Effector memory CD4-positive, alpha-beta T cell (primary cell): ENCODE data around the gene CA6.
"Not testable (repeated sequence)": the region's sequence is repeated elsewhere in the genome, so short reads cannot be mapped to it uniquely, and the experiment has no call there.

Experiments
- DNase-seq, 3 donors: peaks; one replicate each; pipeline ENCODE4 v3.0.0-alpha.2; 2020
- H3K27ac ChIP-seq: 2 replicates; pipeline ENCODE4 v1.7.0; 2013; ENCODE audit warnings: mild to moderate bottlenecking, low read length, moderate library complexity; ENCODE audit not compliant: insufficient read depth, poor library complexity, severe bottlenecking
- H3K27me3 ChIP-seq: replicated peaks from 2 replicates; pipeline ENCODE4 v1.7.0; 2013; ENCODE audit warnings: mild to moderate bottlenecking, low read length; ENCODE audit not compliant: insufficient read depth, control insufficient read depth, poor library complexity, severe bottlenecking
- H3K36me3 ChIP-seq: 2 replicates; pipeline ENCODE4 v1.7.0; 2013; ENCODE audit warnings: mild to moderate bottlenecking, low read length, moderate library complexity; ENCODE audit not compliant: control insufficient read depth, insufficient read depth
- H3K4me1 ChIP-seq: 2 replicates; pipeline ENCODE4 v1.7.0; 2013; ENCODE audit warnings: low read length, mild to moderate bottlenecking; ENCODE audit not compliant: control insufficient read depth, insufficient read depth, poor library complexity, severe bottlenecking
- H3K4me3 ChIP-seq: 2 replicates; pipeline ENCODE4 v1.7.0; 2013; ENCODE audit warnings: low read length, low read depth, mild to moderate bottlenecking; ENCODE audit not compliant: insufficient read depth, poor library complexity, severe bottlenecking
- H3K9me3 ChIP-seq: 2 replicates; pipeline ENCODE4 v1.7.0; 2013; ENCODE audit warnings: mild to moderate bottlenecking, low read length, moderate library complexity; ENCODE audit not compliant: control insufficient read depth

CA6 gene

DNA sequence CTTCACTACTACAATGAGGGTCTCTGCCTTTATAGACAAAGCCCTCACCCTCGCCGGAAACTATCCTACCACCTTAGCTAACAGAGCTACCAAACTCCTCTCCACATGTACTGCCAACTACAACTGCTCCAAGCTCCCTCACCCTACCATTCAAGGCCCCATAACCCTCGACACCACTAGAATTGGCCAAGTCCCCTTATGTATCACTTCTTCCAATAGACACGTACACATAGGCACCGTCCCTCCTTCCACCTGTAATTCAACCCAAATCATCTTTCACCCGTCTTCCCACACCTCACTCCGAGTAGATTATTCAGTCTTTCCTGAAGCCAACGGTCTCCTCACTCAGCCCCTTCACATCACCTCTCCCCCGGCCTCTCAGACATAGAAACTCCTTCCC is 19.7 kb upstream of the CA6 start:
- DNase-seq = no peak
- Histone ChIP-seq H3K4me1 (peaks cover 8% of the 10 kb centered on the region), H3K9me3 (no peaks in the 10 kb centered on the region), H3K27ac (no peak overlapping the region), H3K27me3 (no peaks in the 10 kb centered on the region), H3K36me3 (no peaks in the 10 kb centered on the region), H3K4me3 (no peak overlapping the region)

DNA sequence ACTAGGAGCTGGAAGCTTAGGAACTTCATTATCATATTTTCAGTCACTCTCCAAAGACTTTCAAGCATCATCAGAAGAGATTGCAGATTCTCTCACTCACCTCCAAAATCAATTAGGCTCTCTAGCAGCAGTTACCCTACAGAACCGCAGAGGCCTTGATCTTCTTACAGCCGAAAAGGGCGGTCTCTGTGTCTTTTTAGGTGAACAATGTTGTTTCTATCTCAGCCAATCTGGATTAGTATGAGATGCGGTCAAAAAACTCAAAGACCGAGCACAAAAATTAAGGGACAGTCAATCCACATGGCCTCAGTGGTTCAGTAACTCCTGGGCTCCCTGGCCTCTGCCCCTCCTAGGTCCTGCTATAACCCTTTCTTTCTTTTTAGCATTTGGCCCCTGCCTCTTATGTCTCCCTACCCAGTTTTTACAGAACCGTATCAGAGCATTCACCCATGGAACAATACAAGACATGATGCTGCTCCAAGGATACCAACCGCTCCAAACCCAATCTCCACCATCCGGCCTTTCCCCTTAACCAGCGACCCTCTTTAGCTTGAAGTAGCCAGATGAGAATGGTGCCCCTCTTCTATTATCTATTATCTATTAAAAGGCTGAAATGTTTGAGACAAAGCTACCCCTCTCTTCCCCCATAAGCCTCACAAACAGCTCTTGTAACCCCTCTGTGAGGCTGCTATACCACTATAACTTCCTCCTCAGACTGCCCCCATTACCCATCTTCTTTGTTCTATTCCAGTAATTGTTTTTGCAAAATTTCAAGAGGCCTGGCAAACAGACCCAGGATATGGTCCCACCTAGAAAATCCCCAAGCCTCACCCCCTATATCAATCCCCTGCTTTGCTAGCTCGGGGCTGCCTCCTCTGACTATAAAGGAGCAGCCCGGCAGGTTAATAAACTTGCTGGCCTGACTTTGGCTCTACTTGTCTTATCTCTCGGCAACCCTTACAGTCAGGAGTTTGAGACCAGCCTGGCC is 18.7 kb upstream of the CA6 start:
- H3K36me3 ChIP-seq = no peaks in the 10 kb centered on the region
- H3K9me3 ChIP-seq = no peaks in the 10 kb centered on the region
- no peak overlapping the region for H3K4me3 ChIP-seq
- H3K27ac ChIP-seq = no peak overlapping the region
- no peaks in the 10 kb centered on the region for H3K27me3 ChIP-seq
- H3K4me1 ChIP-seq = peaks cover 3% of the 10 kb centered on the region
- no peak for DNase-seq

GRCh38 chr1:8930116-8930515 is 15.6 kb upstream of the CA6 start:
- Histone ChIP-seq H3K36me3 (no peaks in the 10 kb centered on the region), H3K27ac (no peak overlapping the region), H3K9me3 (no peaks in the 10 kb centered on the region), H3K27me3 (no peaks in the 10 kb centered on the region), H3K4me1 (peaks cover 3% of the 10 kb centered on the region), H3K4me3 (no peak overlapping the region)
- no peak for DNase-seq

- H3K27me3 ChIP-seq, H3K36me3 ChIP-seq, H3K27ac ChIP-seq, H3K4me3 ChIP-seq, DNase-seq, H3K9me3 ChIP-seq: not testable (repeated sequence)
- peaks cover 22% of the 10 kb centered on the region for H3K4me1 ChIP-seq
These were observed 8.6 kb upstream of the CA6 start for GRCh38 chr1:8937051-8937450.

DNA sequence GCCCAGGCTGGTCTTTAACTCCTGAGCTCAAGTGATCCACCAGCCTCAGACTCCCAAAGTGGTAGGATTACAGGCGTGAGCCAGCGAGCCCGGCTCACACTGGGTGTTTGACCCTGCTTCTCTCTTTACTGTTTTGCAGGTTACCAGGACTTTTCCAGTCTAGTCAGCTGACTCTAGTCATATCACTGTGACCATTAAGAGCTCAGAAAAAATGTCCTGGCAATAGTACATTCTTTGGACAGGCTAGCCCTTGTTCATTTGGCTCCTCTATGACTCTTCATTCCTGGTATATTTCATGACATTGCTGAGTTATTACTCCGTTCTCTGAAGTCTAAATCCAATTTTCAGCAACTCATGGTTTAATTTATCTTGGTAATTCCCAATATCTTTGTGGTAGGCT is 8.0 kb upstream of the CA6 start:
- DNase-seq = no peak
- no peaks in the 10 kb centered on the region for H3K36me3 ChIP-seq
- H3K9me3 ChIP-seq = no peaks in the 10 kb centered on the region
- no peaks in the 10 kb centered on the region for H3K27me3 ChIP-seq
- no peak overlapping the region for H3K4me3 ChIP-seq
- no peak overlapping the region for H3K27ac ChIP-seq
- H3K4me1 ChIP-seq = peaks cover 22% of the 10 kb centered on the region

- Histone ChIP-seq H3K27me3 (no peaks in the 10 kb centered on the region), H3K27ac (no peak overlapping the region), H3K9me3 (no peaks in the 10 kb centered on the region), H3K4me3 (no peak overlapping the region), H3K4me1 (peaks cover 22% of the 10 kb centered on the region), H3K36me3 (no peaks in the 10 kb centered on the region)
- no peak for DNase-seq
These were observed 7.3 kb upstream of the CA6 start for GRCh38 chr1:8938232-8938999.

DNA sequence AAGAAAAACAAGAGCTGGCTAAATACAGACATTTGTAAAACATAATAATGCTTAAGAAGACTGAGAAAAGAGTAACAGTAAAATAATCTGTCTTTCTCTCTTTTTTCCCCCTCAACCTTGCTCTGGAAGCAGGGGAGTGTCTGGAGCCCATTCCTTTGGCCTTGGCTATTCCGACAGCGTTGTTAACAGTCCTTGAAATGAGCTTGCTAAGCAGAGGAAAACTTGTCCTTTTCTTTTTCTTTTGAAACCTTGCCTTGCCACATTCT is 6.7 kb upstream of the CA6 start:
- Histone ChIP-seq H3K4me3 (no peak overlapping the region), H3K27ac (no peak overlapping the region), H3K36me3 (no peaks in the 10 kb centered on the region), H3K9me3 (no peaks in the 10 kb centered on the region), H3K27me3 (no peaks in the 10 kb centered on the region), H3K4me1 (peaks cover 22% of the 10 kb centered on the region)
- DNase-seq = no peak

GRCh38 chr1:8939362-8939995 is 6.2 kb upstream of the CA6 start:
- Histone ChIP-seq H3K27me3 (no peaks in the 10 kb centered on the region), H3K27ac (no peak overlapping the region), H3K9me3 (no peaks in the 10 kb centered on the region), H3K4me1 (peaks cover 22% of the 10 kb centered on the region), H3K36me3 (no peaks in the 10 kb centered on the region), H3K4me3 (no peak overlapping the region)
- DNase-seq = no peak

DNA sequence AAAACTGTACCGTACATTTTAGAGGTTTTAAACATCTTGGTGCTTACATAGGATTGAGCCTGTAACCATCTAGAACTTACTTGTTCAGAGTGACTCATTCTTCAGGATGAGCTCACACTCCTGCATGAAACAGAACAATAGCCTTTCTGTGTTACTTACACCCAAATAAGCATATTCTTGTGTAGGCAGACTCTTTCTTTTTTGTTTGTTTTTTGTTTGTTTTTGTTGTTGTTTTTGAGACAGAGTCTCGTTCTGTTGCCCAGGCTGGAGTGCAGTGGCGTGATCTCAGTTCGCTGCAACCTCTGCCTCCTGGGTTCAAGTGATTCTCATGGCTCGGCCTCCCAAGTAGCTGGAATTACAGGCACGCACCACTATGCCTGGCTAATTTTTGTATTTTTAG is 3.8 kb upstream of the CA6 start:
- DNase-seq = no peak
- no peaks in the 10 kb centered on the region for H3K27me3 ChIP-seq

More for the DNA sequence above, 3.8 kb upstream of the CA6 start:
- Histone ChIP-seq H3K27ac (no peak overlapping the region), H3K4me3 (no peak overlapping the region), H3K9me3 (no peaks in the 10 kb centered on the region), H3K4me1 (peaks cover 43% of the 10 kb centered on the region), H3K36me3 (no peaks in the 10 kb centered on the region)
